ENCODE measurements around the gene MICAL2. TPM values are rescaled to one million over a fixed set of nuclear protein-coding genes. Genes with fewer than 3 reads are reported as not detected.

Gene MICAL2
- total and polyA plus RNA-seq, 2 of the 13 experiments (the other 11 are each of a cell fraction or from before 2014, with no cell fraction given): 0.78 to 1.1 TPM

- no peak for TF ChIP-seq ZSCAN5A (CRISPR knock-in tag; IDR thresholded peaks at IDR 0.05; ENCODE audit: borderline replicate concordance)
- no peak for TF ChIP-seq ATM (IDR thresholded peaks at IDR 0.05; ENCODE audit: borderline replicate concordance)
- no peak for TF ChIP-seq ZNF780A (CRISPR knock-in tag; IDR thresholded peaks at IDR 0.05)
- no peak for TF ChIP-seq HHEX (CRISPR knock-in tag; IDR thresholded peaks at IDR 0.05)
- TF ChIP-seq FOXA1 (IDR thresholded peaks at IDR 0.05): no peak
- TF ChIP-seq FOXA1 (CRISPR knock-in tag; IDR thresholded peaks at IDR 0.05): no peak
- TF ChIP-seq ZNF777 (CRISPR knock-in tag; IDR thresholded peaks at IDR 0.05): no peak
- TF ChIP-seq NFATC3 (CRISPR knock-in tag; IDR thresholded peaks at IDR 0.05): no peak
- TF ChIP-seq TRAFD1 (CRISPR knock-in tag; IDR thresholded peaks at IDR 0.05; ENCODE audit: borderline replicate concordance): no peak
- TF ChIP-seq KDM6A (CRISPR knock-in tag; IDR thresholded peaks at IDR 0.05; ENCODE audit: low read depth): no peak
- no peak for TF ChIP-seq PAX8 (CRISPR knock-in tag; IDR thresholded peaks at IDR 0.05; ENCODE audit: borderline replicate concordance)
- no peak for TF ChIP-seq NRL (CRISPR knock-in tag; IDR thresholded peaks at IDR 0.05; ENCODE audit: borderline replicate concordance)
- no peak for TF ChIP-seq ZNF720 (CRISPR knock-in tag; IDR thresholded peaks at IDR 0.05)
- no peak for TF ChIP-seq MED13 (CRISPR knock-in tag; IDR thresholded peaks at IDR 0.05)
Measured at GRCh38 chr11:12200991-12201985, 90.9 kb downstream of the MICAL2 start (continued).
